ENCODE results near the gene PRKCZ. TPM values are rescaled to one million over a fixed set of nuclear protein-coding genes. Genes with fewer than 3 reads are reported as not detected.
"Not testable (repeated sequence)": the region's sequence is repeated elsewhere in the genome, so short reads cannot be mapped to it uniquely, and the experiment has no call there.

Gene PRKCZ
- total RNA-seq, 1 experiment from 2014 or later = 96.8 TPM

DNA sequence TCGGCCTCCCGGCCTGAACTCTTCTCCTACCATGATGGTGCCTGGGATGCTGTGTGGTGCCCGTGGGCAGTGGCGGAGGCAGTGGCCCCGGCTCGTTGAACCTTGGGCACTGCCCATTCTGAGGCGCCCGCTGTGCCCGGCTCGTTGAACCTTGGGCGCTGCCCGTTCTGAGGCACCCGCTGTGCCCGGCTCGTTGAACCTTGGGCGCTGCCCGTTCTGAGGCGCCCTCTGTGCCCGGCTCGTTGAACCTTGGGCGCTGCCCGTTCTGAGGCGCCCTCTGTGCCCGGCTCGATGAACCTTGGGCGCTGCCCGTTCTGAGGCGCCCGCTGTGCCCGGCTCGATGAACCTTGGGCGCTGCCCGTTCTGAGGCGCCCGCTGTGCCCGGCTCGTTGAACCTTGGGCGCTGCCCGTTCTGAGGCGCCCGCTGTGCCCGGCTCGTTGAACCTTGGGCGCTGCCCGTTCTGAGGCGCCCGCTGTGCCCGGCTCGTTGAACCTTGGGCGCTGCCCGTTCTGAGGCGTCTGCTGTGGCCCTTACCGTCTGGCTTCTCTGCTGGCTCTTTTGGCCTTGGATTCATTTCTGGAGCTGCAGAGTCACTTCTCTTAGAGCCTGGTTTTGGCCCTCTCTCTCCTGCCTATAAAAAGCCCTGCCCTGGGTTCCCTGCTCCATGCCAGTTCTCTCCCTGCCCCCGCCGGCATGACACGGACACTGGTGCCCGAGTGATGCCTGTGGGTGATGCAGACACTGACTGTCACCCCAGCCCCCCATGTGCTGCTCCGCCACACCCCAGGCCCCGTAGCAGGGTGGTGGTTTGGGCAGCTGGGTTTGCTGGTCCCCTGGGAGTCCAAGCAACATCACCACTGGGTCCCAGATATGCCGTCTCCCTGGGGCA is 44.3 kb downstream of the PRKCZ start:
- in situ Hi-C loops (cut with HindIII; ENCODE audit: low sequenced_read_pairs); DNase-seq (ENCODE audit: low spot score): not testable (repeated sequence)

DNA sequence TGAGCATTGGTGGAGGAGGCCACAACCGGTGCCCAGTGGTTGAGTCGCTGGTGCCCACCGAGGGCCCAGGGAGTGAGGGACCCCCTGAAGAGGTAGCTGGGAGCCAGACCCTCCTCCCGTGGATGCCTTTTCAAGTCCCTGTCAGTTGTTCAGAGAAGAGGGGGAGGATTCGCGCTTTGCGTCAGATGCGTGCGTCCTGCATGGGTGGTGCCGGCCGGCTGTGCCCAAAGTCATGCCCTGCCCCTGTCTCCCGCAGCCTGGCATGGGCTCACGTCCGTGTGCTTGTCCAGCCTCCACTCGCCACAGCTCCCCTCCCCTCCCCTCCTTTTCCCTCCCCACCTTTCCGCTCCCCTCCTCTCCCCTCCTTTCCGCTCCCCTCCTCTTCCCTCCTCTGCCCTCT is 45.2 kb downstream of the PRKCZ start:
- DNase-seq (ENCODE audit: low spot score) = no peak
- in situ Hi-C loops (cut with HindIII; ENCODE audit: low sequenced_read_pairs) = no loop called here

DNA sequence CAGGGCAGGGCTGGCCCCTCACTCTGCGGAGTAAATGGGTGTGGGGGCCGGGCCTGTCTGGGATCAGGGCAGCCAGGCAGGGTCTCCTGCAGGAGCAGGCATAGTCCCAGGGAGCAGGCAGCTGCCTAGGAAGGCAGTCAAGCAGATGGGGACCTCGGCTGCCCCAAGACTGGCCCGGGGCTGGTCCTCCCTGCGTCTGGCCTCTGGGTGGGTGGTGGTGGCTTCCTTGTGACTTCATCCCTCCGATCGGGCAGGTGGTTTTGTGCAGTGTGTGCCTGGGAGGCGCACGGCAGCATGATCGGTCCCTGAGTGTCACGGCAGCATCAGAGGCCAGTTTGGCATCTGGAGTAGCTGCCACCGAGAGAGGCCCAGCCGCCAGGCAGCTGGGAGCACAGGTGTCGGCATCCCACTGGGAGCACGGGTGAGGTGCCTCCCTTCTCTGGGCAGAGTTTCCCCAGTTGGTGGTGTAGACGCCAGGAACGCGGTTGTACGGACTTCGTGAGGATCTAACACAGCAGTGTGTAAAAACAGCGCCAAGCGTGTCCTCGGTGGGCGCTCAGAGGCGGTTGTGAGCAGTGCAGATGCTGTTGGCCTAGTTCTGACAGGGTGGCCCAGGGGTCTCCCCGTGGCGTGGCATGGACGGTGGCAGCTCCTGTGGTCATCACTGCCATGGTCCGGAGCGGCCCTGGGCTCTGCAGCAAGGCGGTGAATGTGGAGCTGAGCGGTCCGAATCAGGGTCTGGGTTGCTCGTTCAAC is 45.9 kb downstream of the PRKCZ start:
- in situ Hi-C loops (cut with HindIII; ENCODE audit: low sequenced_read_pairs) = no loop called here
- DNase-seq (ENCODE audit: low spot score) = no peak

DNA sequence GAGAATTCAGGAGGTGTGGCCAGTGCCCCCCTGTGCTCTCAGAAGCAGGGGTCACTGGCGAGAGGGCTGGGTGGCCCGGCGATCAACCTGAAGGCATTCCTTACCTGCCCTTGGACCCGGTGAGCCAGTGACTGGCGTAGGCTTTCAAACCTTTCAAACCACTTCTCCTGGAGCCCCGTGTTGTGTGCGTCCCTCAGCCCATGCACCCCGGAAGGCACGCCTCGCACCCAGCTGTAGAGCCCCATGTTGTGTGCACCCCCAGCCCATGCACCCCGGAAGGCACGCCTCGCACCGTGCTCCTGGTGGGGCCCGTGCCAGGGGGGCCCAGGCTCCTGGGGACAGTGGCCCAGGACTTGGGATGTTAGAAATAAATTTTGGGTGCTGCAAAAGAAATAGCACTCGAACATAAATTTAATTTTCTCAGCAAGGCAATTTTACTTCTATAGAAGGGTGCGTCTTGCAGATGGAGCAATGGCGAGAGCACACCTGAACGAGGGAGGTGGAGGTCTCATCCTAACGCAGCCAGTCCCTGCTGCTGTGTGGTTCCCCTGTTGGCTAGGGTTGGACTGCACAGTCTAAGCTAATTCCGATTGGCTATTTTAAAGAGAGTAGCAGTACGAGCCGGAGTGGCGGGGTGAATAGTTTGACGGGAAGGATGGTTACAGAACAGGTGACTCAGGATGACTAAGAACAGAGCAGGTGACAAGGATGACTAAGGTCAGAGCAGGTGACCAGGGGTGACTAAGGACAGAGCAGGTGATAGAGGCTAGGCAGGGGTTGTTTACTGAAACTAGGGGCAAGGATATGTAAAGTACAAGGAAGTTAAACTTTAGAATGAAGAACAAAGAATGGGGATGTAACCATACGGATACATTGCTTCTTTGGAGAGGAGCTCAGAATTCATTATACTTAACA is 47.4 kb downstream of the PRKCZ start:
- in situ Hi-C loops (cut with HindIII; ENCODE audit: low sequenced_read_pairs) = no loop called here
- no peak for DNase-seq (ENCODE audit: low spot score)

DNA sequence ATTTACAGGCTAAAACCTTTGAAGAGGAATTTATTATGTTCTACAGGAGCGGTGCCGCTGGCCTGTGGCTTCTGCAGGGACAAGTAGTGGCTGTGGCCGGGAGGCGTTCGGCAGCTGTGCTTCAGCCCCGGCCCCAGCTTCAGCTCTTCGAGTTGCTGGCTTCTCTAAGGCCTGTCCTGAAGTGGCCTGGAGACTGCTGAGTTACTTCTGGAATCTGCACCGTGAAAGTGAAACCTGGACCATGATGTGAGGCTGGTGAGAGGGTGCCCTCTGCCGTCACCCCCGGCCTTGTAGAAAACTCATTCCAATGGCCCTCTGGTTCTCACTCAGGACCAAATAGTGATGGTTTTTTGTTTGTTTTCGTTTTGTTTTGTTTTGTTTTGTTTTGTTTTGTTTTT is 48.1 kb downstream of the PRKCZ start:
- in situ Hi-C loops (cut with HindIII; ENCODE audit: low sequenced_read_pairs) = no loop called here

DNA sequence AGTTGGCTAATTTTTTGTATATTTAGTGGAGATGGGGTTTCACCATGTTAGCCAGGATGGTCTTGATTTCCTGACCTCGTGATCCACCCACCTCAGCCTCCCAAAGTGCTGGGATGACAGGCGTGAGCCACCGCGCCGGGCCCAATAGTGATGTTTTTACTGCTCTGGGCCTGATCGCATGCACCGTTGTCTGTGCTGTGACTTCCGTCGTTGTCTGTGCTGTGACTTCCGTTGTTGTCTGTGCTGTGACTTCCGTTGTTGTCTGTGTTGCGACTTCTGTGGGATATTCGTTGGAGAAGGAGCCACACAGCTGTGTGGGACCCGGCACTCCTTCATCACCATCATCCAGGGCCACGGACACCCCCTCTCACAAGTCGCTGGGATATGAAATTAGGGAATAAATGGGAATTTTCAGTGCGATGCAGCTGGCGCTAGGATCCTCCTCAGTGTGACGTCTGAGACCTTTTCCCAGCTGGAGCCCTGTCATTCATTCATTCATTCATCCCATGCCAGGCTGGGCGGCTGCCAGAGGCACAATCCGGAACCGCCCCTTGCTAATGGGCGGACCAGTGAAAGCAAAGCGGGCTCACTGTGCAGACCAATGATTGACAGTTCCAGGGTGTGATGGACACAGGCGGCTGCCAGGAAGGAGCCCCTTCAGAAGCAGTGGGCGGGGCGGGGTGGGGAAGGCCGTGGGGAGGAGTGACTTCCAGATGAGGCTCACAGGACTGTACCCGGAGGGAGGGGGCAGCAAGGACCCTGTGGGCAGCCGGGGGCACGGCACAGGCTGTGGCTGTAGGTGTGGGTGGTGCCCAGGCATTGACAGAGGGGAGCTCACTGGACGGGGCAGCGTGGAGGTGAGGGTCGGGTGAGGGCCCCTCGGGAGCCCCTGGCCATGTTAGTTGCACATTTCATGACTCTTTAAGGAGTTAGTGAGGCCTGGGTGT is 48.9 kb downstream of the PRKCZ start:
- in situ Hi-C loops (cut with HindIII; ENCODE audit: low sequenced_read_pairs) = no loop called here
- peak; percentile 73 for DNase-seq (ENCODE audit: low spot score)

More for the DNA sequence above, 48.1 kb downstream of the PRKCZ start:
- DNase-seq (ENCODE audit: low spot score) = peak; percentile 80

DNA sequence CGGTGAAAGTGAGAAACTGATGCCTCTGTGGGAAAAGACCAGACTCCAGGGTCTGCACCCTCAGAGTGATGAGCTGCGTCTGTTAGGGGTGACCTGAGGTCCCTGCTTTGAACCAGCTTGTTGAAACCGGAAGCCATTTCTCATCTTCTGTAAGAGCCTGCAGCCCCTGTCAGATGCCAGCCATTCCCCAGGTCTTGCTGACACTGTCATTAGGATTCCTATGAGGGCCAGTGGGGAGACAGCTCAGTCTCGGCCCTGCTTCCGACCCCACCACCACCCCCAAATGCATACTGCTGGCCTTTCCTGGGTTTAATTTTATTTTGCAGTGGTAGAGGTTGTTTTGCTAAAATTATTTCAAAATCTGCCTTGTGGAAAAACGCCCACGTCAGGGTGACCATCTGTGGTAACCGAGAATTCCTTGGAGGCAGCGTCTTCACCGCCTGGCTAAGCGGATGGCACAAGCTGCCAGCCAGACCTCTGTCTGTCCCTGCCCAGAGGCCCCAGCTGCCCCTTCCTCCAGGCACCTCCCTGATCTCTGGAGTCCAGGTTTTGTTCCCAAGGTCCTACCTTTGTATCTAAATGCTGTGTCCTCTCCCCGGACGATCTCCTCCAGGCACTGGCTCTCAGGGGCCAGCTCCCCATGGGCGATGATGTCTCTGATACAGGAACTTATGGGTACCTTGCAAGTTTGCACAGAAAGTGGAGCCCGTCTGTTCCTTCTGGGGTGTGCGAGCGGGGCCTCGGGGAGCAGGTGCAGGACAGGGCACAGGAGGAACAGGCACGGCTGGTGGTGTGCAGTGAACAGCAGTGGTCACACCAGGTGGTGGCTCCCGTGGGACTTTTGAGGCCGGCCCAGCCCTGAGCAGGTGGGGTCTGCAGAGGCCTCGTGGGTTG is 49.9 kb downstream of the PRKCZ start:
- DNase-seq (ENCODE audit: low spot score) = no peak
- in situ Hi-C loops (cut with HindIII; ENCODE audit: low sequenced_read_pairs) = no loop called here

DNA sequence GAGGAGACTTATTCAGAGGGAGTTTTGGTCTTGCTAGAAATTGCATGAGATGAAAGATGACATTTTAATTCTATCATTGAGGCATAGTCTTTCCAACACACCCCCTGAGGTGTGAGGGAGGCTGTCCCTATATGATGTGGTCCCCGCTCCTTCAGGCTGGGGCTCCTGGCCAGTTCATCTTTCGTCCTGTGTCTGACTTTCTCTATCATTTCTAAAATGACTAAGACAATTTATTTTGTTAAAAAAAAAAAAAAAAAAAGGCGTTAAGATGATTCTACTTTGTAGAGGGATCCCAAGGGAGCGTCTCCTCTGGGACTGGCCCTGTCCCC is 50.5 kb downstream of the PRKCZ start:
- DNase-seq (ENCODE audit: low spot score) = no peak
- in situ Hi-C loops (cut with HindIII; ENCODE audit: low sequenced_read_pairs) = no loop called here

DNA sequence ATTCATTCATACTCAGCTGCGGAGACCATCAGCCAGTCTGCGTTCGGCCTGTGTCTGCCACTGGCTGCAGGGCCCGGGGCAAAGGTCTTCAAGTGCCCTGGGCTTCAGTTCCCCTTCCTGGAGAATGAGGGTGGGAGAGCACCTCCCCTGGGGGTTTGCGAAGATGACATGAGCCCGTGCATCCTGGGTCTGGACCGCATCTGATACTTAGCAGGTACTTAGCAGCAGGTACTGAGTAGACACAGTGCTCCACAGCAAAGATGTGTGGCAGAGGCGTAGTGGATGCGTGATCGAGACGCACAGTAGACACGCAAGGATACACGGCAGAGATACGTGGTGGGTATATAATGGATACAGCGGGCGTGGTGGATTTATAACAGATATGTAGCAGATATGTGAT is 51.3 kb downstream of the PRKCZ start:
- in situ Hi-C loops (cut with HindIII; ENCODE audit: low sequenced_read_pairs) = no loop called here
- no peak for DNase-seq (ENCODE audit: low spot score)

DNA sequence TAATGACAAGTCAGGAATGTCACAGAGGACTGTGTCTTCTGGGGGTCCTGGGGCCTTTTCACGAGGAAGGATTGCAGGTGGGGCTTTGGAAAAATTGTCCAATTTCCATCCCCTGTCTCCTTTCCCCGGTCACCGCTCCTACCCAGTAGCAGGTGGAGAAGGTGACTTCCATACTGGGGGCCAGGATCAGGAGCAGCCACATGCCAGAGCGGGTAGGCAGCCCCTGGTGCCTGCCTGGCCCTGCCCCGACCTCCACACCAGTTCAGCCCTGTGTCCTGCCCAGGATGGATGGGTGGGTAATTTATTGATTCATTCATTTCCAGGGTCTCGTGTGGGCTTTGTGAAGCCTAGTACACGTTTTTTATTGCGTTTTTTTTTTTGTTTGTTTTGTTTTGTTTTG is 51.7 kb downstream of the PRKCZ start:
- in situ Hi-C loops (cut with HindIII; ENCODE audit: low sequenced_read_pairs) = no loop called here
- DNase-seq (ENCODE audit: low spot score) = no peak

DNA sequence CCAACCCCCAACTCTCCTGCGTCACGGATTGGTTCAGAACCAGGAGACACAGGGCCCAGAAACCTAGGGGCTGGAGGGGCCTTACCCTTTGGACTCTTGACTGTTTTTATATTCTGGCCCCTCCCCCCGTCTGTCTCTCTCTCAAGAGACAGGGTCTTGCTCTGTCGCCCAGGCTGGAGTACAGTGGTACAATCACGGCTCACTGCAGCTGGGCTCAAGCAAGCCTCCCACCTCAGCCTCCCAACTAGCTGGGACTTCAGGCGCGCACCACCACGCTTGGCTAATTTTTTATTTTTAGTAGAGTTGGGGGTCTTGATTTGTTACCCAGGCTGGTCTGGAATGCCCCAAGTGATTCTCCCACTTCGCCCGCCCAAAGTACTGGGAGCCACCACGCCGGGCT is 52.5 kb downstream of the PRKCZ start:
- DNase-seq (ENCODE audit: low spot score) = no peak
- in situ Hi-C loops (cut with HindIII; ENCODE audit: low sequenced_read_pairs) = no loop called here

DNA sequence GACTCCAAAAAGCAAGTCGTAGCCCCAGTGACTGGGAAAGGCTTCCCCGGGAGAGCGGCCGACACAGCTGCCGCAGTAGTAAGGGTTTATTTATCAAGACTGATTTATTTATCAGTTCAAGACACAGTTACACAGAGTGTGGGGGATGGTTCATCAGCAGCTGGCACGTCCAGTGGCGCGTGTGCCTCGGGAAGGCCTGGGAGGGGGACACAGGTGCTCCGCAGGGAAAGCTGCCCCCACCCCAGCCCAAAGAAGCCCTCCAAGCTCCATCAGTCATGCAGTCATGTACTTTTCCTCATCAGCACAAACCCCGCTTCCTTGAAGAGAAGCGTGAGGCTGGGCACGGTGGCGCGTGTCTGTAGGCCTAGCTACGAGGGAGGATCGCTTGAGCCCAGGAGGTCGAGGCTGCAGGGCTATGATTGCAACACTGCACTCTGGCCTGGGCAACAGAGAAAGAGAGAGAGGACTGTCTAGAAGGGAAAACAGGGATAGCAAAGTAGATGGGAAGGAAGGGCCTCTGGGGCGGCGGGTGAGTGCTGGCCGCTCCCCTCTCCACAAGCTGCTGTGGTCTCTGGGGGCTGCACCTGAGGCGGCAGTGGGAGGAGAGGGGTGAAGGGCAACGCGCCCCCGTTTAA is 53.2 kb downstream of the PRKCZ start:
- in situ Hi-C loops (cut with HindIII; ENCODE audit: low sequenced_read_pairs) = no loop called here
- DNase-seq (ENCODE audit: low spot score) = no peak

DNA sequence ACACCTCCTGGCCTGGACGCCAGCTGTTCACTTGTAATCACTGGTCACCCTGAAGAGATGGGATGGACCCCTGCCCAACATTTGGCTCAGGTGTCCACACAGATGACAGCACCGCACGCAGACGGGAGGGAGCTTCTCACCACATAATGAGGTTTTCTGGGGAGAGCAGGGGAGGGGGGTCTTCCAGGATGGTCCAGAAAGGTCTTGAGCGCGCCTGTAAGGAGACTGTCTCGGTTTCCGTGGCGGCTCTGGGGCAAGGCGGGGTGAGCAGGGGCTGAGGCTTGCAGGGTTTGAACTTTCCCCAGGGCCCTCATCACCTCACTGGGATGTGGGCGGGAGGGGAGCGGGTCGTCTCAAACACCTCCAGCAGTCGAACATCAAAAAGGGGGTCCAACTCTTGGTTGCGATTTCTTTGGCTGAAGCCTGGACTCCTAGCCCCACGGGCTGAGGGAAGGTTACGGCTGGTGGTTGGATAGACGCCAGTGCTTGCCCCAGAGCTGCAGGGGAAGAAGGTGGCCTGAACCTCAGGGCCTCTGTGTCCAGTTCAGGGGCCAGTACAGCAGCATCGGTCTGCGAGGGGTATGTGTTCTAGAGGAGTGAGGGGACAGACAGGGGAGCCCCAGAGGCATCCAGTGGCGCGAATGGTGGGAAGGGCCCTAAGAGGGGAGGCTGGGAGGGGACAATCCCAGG is 53.8 kb downstream of the PRKCZ start:
- in situ Hi-C loops (cut with HindIII; ENCODE audit: low sequenced_read_pairs) = no loop called here
- no peak for DNase-seq (ENCODE audit: low spot score)

DNA sequence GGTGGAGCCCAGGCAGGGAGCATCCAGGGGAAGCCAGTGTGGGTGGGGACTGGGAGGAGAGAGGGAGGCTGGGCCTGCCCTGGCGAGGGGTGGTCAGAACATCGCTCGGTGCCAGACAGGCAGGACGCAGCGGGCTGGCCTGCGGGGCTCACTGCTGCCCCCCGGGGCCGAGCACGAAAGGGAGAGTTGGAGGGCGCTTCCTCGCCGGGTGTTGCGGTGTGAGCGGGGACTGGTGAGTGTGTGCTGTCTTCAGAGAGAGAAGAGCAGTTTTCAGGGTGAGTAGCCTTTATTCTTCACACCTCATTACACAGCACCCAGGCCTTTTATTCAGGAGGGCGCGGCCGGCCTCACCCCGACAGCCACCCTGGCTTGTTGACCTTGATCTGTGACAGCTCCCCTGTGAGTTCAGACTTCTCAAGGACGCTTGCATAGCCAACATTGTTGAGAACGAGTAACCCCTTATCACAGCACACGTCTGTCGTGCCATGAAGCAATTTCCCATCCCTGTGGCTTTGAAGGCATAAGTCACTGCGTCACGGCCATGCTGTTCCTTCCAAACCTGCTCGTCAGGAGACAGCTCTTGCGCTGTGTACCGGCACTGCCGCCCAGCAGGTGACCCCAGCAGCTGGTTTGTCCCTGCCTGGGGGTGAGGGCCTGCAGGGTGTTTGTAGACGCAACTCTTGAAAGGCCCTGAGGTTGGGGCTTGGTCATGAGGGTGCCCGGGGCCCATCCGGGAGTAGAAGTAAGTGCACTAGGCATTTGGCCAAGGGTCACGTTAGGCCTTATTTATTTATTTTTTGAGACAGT is 54.6 kb downstream of the PRKCZ start:
- no peak for DNase-seq (ENCODE audit: low spot score)
- in situ Hi-C loops (cut with HindIII; ENCODE audit: low sequenced_read_pairs) = no loop called here

DNA sequence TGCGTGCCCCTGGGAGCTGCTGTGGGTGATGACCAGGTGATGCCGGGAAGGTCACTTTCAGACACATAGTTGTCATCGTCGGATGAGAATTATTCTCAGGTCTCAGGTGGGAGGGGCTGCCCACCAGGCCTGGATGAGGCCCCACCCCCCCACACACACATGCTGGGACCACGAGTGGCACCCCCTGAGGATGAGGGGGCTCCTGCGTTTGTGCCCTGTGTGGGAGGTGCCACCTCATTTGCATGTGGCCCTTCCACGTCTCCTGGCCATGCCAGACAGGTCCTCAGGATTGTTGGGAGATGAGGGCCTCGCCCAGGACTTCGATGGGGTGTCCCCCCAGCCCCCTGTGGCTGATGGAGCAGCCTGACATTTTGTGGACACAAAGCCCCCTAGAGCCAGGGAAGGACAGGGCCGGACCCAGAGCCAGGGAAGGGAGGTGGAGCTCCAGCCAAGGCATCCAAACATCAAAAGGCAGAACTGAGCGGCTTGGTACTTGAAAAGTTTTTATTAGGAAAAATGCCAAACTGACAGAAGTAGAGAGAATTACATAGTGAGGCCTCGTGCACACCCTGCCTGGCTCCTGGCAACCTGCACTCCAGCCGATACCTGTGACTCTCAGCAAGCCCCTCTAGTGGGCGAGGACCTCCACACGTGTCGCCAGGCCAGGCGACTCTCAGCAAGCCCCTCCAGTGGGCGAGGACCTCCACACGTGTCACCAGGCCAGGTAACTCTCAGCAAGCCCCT is 55.7 kb downstream of the PRKCZ start:
- in situ Hi-C loops (cut with HindIII; ENCODE audit: low sequenced_read_pairs) = no loop called here
- DNase-seq (ENCODE audit: low spot score) = no peak
